Progenitor cell of endocrine pancreas (in vitro differentiated cells): ENCODE data around the gene B3GAT1. TPM values are rescaled to one million over a fixed set of nuclear protein-coding genes. Genes with fewer than 3 reads are reported as not detected.

Source experiments
- DNase-seq: peaks from one replicate; pipeline ENCODE4 v3.0.0; 2021; ENCODE audit warnings: low spot score; ENCODE audit not compliant: unreplicated experiment
- H3K27ac Mint-ChIP-seq: 2 replicates; pipeline ENCODE4 v1.8.0; 2021; ENCODE audit warnings: mild to moderate bottlenecking, moderate library complexity, mixed read lengths
- H3K27me3 Mint-ChIP-seq: 2 replicates; pipeline ENCODE4 v1.8.0; 2021; ENCODE audit warnings: mixed read lengths
- H3K36me3 Mint-ChIP-seq: 2 replicates; pipeline ENCODE4 v1.8.0; 2022; ENCODE audit warnings: mixed read lengths; ENCODE audit not compliant: insufficient read depth
- H3K4me1 Mint-ChIP-seq: 2 replicates; pipeline ENCODE4 v1.8.0; 2021; ENCODE audit warnings: low read depth, mixed read lengths
- H3K4me3 Mint-ChIP-seq: 2 replicates; pipeline ENCODE4 v1.8.0; 2021; ENCODE audit warnings: low read depth, mild to moderate bottlenecking, moderate library complexity, mixed read lengths
- H3K9me3 Mint-ChIP-seq: 2 replicates; pipeline ENCODE4 v1.8.0; 2021; ENCODE audit warnings: low read depth, mixed read lengths
- total RNA-seq: library from RNA; stranded (reverse); gene quantifications from 2 replicates; pipeline ENCODE4 v1.2.1, GENCODE V29; 2021
- TF ChIP-seq, protein P1 (sequence below): fragments of 200-600 bp; sonication (generic); IDR thresholded peaks from one replicate; pipeline ENCODE4 v1.5.0; 2021; ENCODE audit warnings: antibody characterized with exemption, mild to moderate bottlenecking; ENCODE audit not compliant: unreplicated experiment

B3GAT1 gene
- total RNA-seq, 1 donor from 2014 or later = 5.1 TPM

DNA sequence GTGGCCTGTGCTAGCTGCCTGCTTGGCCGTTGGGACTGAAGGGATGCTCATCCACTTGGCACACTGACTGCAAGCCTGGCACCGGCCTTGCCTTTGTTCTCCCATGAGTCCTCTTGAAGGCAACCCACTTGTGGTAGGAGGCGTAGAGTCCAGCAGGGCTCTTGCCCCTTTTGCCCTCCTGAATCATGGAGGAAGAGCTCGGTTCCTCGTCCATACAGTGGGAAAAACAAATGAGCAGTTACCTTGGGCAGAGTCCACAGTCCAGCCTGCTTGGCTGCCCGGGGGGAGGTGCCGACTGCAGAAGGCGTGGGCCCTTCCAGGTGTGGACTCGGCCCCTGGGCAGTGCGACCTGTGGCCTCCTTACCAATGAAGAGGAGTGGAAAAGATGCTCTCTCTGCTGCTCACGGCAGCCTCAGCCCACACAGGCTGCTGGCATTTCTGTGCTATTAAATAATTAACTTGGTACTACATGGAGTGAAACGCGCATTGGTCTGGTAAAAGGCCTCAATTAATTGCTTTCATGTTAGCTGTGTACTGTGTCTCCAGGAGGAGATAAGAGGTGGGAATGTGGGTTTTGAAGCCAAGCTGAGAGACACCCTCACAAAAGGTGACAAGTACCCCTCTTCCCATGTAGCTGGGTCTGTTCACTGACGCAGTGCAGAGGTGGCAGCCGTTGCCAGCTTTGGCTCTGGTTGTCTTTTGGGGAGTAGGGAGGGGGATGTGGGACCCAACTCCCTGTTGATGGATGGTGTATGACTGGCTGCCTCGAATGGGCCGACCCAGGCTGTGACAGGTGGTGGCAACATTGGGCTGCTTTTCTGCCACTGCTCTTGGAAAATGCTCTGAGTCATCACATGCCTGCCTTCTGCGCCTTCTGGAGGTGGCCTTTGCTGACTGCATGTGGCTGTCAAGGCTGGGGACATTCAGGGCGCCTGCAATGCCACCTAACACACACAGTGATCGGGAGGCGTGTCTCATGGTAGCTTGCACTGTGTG is 26.8 kb upstream of the B3GAT1 start:
- Mint-ChIP-seq H3K4me1 (no peaks in the 10 kb centered on the region), H3K27me3 (peaks cover 13% of the 10 kb centered on the region), H3K36me3 (no peaks in the 10 kb centered on the region), H3K9me3 (no peaks in the 10 kb centered on the region), H3K4me3 (no peak overlapping the region), H3K27ac (no peak overlapping the region)
- TF ChIP-seq, protein P1, sequence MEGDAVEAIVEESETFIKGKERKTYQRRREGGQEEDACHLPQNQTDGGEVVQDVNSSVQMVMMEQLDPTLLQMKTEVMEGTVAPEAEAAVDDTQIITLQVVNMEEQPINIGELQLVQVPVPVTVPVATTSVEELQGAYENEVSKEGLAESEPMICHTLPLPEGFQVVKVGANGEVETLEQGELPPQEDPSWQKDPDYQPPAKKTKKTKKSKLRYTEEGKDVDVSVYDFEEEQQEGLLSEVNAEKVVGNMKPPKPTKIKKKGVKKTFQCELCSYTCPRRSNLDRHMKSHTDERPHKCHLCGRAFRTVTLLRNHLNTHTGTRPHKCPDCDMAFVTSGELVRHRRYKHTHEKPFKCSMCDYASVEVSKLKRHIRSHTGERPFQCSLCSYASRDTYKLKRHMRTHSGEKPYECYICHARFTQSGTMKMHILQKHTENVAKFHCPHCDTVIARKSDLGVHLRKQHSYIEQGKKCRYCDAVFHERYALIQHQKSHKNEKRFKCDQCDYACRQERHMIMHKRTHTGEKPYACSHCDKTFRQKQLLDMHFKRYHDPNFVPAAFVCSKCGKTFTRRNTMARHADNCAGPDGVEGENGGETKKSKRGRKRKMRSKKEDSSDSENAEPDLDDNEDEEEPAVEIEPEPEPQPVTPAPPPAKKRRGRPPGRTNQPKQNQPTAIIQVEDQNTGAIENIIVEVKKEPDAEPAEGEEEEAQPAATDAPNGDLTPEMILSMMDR = no peak
- no peak for DNase-seq

DNA sequence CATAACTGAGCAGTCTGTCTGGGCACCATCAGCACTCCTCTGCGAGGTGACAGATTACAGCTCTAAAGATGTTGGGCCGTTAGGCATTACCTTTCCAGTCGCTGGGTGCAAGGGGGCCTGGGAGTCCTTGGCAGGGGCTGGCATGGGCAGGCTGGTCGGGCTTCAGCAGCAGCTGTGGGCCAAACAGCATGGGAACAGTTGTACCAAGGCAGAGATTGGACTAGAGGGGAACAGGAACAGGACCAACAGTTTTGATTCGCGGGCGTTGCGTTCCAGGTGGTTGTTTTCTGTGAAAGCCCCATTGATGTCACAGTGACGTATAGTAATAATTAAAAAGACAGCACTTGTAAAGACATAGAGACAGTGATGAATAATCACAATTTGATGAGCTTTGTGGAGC is 25.8 kb upstream of the B3GAT1 start:
- no peaks in the 10 kb centered on the region for H3K4me1 Mint-ChIP-seq
- no peak overlapping the region for H3K27ac Mint-ChIP-seq
- no peaks in the 10 kb centered on the region for H3K36me3 Mint-ChIP-seq
- H3K9me3 Mint-ChIP-seq = no peaks in the 10 kb centered on the region
- DNase-seq = no peak
- H3K27me3 Mint-ChIP-seq = peaks cover 6% of the 10 kb centered on the region
- no peak overlapping the region for H3K4me3 Mint-ChIP-seq
- TF ChIP-seq, protein P1 = no peak

DNA sequence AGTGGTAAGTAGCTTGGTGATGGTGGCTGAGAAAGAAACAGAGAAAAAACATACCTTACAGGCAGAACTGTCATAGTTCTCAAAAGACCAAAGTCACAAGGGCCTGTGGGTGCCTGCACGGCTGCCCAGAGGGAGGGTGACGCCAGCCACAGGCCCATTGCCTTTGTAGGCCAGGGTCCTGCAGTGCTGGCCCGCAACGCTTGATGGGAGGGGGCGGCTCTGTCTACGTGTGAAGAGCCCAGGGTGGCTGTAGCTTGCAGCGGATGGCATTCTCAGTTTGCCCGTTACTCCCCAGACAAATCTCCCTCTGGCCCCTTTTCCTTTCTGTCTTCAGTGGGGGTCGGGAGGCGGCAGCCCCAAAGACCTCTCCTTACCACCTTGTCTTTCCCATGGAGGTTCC is 24.7 kb upstream of the B3GAT1 start:
- Mint-ChIP-seq H3K27ac (no peak overlapping the region), H3K9me3 (no peaks in the 10 kb centered on the region), H3K4me1 (no peaks in the 10 kb centered on the region), H3K4me3 (no peak overlapping the region), H3K27me3 (peaks cover 3% of the 10 kb centered on the region), H3K36me3 (no peaks in the 10 kb centered on the region)
- no peak for DNase-seq
- TF ChIP-seq, protein P1 = no peak

DNA sequence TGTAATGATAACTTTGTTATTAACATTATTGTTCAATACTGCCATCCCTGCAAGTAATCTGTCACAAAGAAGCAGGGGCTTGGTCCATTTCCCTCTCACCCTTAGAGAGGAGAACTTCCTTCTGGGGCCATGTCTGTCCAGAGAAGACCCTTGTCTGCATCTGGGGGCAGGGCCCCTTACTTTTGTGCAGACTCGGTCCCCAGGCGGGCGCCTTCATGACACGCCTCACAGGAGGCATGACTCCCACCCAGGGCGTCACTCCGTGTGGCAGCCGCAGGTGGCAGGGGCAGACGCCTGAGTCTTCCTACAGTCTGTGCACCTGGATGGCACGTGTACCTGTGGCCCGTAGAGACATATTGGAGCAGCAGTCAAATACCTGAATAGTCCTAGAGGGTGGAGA is 21.8 kb upstream of the B3GAT1 start:
- Mint-ChIP-seq H3K36me3 (no peaks in the 10 kb centered on the region), H3K9me3 (no peaks in the 10 kb centered on the region), H3K4me3 (no peak overlapping the region), H3K27me3 (peaks cover 3% of the 10 kb centered on the region), H3K4me1 (no peaks in the 10 kb centered on the region), H3K27ac (no peak overlapping the region)
- TF ChIP-seq, protein P1 = no peak
- DNase-seq = no peak

DNA sequence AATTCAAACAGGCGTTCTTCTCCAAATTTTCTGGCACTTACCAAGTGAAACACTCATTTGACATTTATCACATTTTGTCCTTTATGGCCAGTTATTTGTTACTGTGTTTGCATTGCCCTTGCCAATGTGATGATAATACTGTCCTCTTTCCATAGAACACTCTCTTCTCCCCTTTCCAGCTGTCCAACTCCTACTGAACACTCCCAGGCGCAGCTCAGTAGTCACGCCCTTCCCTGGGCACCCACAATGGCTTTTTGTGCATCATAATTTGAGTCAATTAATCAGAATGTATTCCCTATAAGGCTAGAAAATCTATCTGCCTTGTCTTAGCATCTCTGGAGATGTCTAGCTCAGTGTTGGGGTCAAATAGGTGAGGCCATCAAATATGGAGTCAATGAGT is 21.2 kb upstream of the B3GAT1 start:
- Mint-ChIP-seq H3K27ac (no peak overlapping the region), H3K9me3 (no peaks in the 10 kb centered on the region), H3K36me3 (no peaks in the 10 kb centered on the region), H3K4me1 (no peaks in the 10 kb centered on the region), H3K4me3 (no peak overlapping the region), H3K27me3 (peaks cover 3% of the 10 kb centered on the region)
- TF ChIP-seq, protein P1 = no peak
- no peak for DNase-seq
